GM21515 (cell line): ENCODE data around the gene TANGO6.

Experiments
- ATAC-seq: cut with Tn5 transposase; IDR thresholded peaks from one replicate; pipeline ENCODE4 v1.9.1; 2021; ENCODE audit not compliant: unreplicated experiment

The TANGO6 gene

DNA sequence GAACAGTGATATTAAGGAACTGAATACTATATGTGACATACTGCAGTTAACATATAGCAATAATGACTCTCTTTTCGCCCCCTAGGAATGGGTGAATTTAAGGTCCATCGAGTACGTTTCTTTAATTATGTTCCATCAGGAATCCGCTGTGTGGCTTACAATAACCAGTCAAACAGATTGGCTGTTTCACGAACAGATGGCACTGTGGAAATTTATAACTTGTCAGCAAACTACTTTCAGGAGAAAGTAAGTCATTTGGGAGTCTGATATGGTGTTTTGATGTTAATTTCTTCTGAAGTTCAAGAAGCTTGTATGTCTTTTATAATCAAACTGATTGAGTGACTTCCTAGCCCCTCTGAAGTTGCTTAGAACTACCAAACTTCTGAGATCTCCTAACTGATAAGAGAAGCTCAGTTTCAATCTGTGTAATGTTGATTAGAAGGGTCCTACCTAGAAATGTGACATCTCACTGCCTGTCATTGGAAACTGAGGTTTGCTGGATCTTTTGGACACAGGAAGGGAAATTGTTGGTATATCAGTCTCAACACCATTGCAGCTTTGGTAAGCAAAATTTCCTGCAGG is 290.1 kb downstream of the TANGO6 start:
- no peak for ATAC-seq
